GM12875 (cell line): ENCODE measurements around the gene AKTIP.

Experiments used
- H3K4me3 ChIP-seq: one replicate; pipeline ENCODE4 v1.5.1; 2011; ENCODE audit warnings: low read depth, low read length, control low read depth
- CTCF ChIP-seq: IDR thresholded peaks from 2 replicates; pipeline ENCODE4 v1.5.1; 2011; ENCODE audit warnings: low read depth, mild to moderate bottlenecking, control low read depth, inconsistent platforms, low read length, moderate library complexity, borderline replicate concordance; ENCODE audit not compliant: insufficient read depth

AKTIP gene

DNA sequence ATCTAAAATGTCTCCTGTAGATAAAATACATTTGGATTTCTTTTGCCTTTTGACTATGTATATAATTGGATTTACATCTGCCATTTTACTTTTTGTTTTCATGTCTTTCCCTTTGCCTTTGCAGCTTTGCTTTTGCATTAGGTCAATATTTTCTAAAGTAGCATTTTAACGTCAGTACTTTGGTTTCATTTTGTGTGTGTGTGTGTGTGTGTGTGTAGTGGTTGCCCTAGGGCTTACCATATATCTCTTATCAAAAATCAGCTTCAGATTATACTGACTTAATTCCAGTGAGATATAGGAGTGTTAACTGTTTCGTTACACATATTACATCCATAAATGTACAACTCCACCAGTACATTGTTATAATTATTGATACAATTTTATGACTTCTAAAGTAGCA, 26.1 kb downstream of the AKTIP start:
- H3K4me3 ChIP-seq = no peak overlapping the region
- TF ChIP-seq CTCF = no peak

- no peak overlapping the region for H3K4me3 ChIP-seq
- no peak for TF ChIP-seq CTCF
These were observed 37.3 kb downstream of the AKTIP start for GRCh38 chr16:53465606-53466280.

DNA sequence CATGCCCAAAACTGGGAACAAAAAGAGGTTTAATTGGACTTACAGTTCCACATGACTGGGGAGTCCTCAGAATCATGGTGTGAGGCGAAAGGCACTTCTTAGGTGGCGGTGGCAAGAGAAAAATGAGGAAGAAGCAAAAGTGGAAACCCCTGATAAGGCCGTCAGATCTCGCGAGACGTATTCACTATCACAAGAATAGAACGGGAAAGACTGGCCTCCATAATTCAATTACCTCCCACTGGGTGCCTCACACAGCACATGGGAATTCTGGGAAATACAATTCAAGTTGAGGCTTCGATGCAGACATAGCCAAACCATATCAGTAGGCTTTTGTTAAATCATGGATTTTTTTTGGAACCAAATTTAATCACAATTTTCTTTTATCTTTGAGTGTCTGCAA, 44.4 kb downstream of the AKTIP start:
- TF ChIP-seq CTCF = no peak
- H3K4me3 ChIP-seq = no peak overlapping the region

- no peak for TF ChIP-seq CTCF
- H3K4me3 ChIP-seq = no peak overlapping the region
These were observed 45.3 kb downstream of the AKTIP start for GRCh38 chr16:53457670-53458069.

- no peak for TF ChIP-seq CTCF
- no peak overlapping the region for H3K4me3 ChIP-seq
These were observed 46.4 kb downstream of the AKTIP start for GRCh38 chr16:53456625-53457024.

GRCh38 chr16:53453928-53454327, 49.1 kb downstream of the AKTIP start:
- TF ChIP-seq CTCF = no peak
- no peak overlapping the region for H3K4me3 ChIP-seq

- no peak for TF ChIP-seq CTCF
- H3K4me3 ChIP-seq = no peak overlapping the region
These were observed 53.0 kb downstream of the AKTIP start for GRCh38 chr16:53449816-53450517.
